Heart left ventricle (tissue), 13 donors: Measurements from ENCODE around the gene SCN5A.

Experiments used
- CTCF ChIP-seq, 12 donors: fragments of 200-600 bp; sonication (generic) in 4 of 12; IDR thresholded peaks; one replicate each; pipeline versions ENCODE4 v1.5.0 to v1.8.0; 2018 to 2022; ENCODE audit warnings: antibody characterized with exemption in 12 of 12, mild to moderate bottlenecking in 5 of 12
- POLR2A ChIP-seq, 2 donors: fragments of 450-650 bp; IDR thresholded peaks; one replicate each; pipeline ENCODE4 v1.6.1; 2017; ENCODE audit warnings: antibody characterized with exemption in 2 of 2, mild to moderate bottlenecking in 2 of 2, moderate library complexity in 2 of 2
- donor health status: ischemic (EF 13 %, LVEDD 7.1; RV severe dilation, severe dysfunction).
- donor health status: DM: no; HTN: yes; CAD: no.
- donor health status: DM: no; HTN: no; CAD: no.
- donor health status: ischemic (EF 25% LVEDD 6.9; RV normal size, moderate dysfunction).
- donor health status: ischemic (EF 25% LVEDD 5.7; RV mildly dilated, moderate dysfunction).
- donor health status: ischemic (EF 35%, LVEDD 5.7; RV mildly dilated, moderate dysfunction).
- donor health status: nonischemic (EF 11% LVEDD 7.7; RV severe dilation, severe dysfunction).
- donor health status: DM: yes; HTN: yes; CAD: no.
- donor health status: PGD.
- donor health status: ischemic (EF 29% LVEDD 5.4; RV normal size, mild dysfunction).
- donor health status: nonischemic (EF 23%, LVEDD 6.1; RV moderate dilation, normal function).

- TF ChIP-seq CTCF (IDR thresholded peaks at IDR 0.05): no peak
- no peak for TF ChIP-seq POLR2A (IDR thresholded peaks at IDR 0.05)
Measured at GRCh38 chr3:38575279-38575843, 74.1 kb downstream of the SCN5A start.
